GM10266 (cell line): ENCODE measurements around the gene IL10.
"Not testable (repeated sequence)": the region's sequence is repeated elsewhere in the genome, so short reads cannot be mapped to it uniquely, and the experiment has no call there.

ENCODE experiments used
- DNase-seq: peaks from one replicate; pipeline ENCODE4 v3.0.0; 2012; ENCODE audit errors: extremely low spot score
- TF ChIP-seq, protein P1 (sequence below): IDR thresholded peaks from 2 replicates; pipeline ENCODE4 v1.5.1; 2012; ENCODE audit warnings: mild to moderate bottlenecking, low read depth; ENCODE audit not compliant: control insufficient read depth, insufficient read depth; ENCODE audit errors: missing control alignments

The IL10 gene

GRCh38 chr1:206774093-206774492, 1.8 kb upstream of the IL10 start:
- TF ChIP-seq, protein P1, sequence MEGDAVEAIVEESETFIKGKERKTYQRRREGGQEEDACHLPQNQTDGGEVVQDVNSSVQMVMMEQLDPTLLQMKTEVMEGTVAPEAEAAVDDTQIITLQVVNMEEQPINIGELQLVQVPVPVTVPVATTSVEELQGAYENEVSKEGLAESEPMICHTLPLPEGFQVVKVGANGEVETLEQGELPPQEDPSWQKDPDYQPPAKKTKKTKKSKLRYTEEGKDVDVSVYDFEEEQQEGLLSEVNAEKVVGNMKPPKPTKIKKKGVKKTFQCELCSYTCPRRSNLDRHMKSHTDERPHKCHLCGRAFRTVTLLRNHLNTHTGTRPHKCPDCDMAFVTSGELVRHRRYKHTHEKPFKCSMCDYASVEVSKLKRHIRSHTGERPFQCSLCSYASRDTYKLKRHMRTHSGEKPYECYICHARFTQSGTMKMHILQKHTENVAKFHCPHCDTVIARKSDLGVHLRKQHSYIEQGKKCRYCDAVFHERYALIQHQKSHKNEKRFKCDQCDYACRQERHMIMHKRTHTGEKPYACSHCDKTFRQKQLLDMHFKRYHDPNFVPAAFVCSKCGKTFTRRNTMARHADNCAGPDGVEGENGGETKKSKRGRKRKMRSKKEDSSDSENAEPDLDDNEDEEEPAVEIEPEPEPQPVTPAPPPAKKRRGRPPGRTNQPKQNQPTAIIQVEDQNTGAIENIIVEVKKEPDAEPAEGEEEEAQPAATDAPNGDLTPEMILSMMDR = no peak
- no peak for DNase-seq

DNA sequence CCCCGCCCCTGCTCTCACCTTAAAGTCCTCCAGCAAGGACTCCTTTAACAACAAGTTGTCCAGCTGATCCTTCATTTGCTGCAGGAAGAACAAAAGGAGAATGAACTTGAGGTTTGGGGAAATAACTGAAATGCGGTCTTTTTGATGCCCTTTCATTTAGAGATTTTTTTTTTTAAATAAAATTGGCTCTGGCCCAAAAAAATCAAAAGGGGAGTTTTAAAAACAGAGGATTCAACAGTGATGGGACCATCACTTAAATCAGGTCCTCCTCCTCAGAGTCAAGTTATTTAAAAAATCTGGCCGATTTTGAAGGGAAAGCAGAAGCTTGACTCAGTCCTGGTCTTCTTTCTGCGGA, 979 bp downstream of the IL10 start:
- TF ChIP-seq, protein P1 = no peak
- no peak for DNase-seq

DNA sequence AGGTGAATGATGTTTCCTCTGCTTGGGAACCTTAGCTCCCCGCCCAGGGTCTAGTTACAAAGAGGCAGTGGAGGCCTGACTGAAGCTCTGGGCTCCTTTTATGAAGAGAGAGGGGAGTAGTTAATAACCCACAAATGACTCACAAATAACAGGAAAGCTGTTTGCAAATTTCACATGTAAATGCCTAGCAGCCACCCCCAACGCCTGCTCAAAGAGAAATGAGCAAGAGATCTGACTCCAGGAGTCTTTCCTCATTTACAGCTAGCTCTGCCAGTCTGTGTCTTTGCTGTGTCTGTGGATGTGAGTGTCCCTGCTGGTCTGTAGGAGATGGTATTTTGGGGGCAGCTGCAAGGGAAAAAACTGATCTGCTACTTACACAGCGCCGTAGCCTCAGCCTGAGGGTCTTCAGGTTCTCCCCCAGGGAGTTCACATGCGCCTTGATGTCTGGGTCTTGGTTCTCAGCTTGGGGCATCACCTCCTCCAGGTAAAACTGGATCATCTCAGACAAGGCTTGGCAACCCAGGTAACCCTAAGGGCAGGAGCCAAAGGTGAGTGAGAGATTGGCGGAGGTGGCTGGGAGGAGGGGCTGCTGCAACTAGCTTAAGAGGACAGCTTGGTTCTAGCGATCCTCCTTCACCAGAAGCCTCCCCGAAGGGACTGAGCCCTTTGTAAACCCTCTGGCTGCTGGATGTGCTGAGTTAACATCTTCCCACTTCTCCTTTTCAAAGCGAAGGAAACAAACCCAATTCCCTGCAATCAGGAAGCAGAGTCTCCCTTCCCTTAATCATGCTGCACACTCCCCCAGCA, 1.6 kb downstream of the IL10 start, which contains the start of gene IL19:
Gene IL19, plus strand, starts transcription at position 243 of the 807 bp plus-strand sequence. CDS start 65,890 bp downstream, outside the sequence.
- TF ChIP-seq, protein P1 = no peak
- peak; percentile 26 for DNase-seq

DNA sequence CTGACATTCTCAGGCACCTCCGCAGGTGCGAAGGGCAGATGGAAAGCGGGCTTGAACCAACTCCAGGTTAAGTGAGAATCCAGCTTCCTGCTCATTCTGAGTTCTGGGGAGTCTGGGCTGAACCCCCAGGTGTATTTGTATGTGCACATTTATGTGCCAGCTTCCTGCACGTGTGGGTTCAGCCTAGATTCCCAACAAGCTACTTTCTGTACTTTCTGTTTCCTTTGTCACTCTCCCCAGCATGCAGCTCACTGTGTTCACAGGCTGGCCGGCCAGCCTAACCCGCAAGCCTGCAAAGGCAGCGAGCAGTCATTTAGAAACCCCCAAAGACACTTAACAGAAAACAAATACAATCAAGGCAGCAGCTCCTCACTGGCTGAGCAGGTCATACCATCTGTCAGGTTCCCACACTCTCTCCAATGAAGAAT, 3.0 kb downstream of the IL10 start:
- DNase-seq = peak; percentile 74
- TF ChIP-seq, protein P1 = no peak

- DNase-seq = no peak
- TF ChIP-seq, protein P1 = no peak
Measured at GRCh38 chr1:206768472-206769303, 3.6 kb downstream of the IL10 start.

GRCh38 chr1:206766251-206766856, 5.9 kb downstream of the IL10 start:
- TF ChIP-seq, protein P1 = no peak
- peak; percentile 47 for DNase-seq

DNA sequence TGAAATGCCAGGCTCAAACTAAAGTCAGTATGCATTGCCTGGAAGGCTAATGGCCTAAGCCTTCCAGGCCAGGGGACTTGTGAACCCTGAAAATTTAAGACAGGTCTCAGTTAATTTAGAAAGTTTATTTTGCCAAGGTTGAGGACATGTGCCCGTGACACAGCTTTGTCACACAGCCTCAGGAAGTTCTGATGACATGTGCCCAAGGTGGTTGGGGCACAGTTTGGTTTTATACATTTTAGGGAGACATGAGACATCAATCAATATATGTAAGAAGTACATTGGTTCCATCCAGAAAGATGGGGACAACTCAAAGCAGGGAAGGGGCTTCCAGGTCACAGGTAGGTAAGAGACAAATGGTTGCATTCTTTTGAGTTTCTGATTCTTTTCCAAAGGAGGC, 6.5 kb downstream of the IL10 start:
- DNase-seq = not testable (repeated sequence)

GRCh38 chr1:206762741-206763364, 9.4 kb downstream of the IL10 start:
- not testable (repeated sequence) for DNase-seq
